Measurements from ENCODE around the gene GALT.

The GALT gene

GRCh38 chr9:34669809-34670562 lies 23.5 kb downstream of the GALT start:
- DNase-seq (ENCODE audit: extremely low spot score, insufficient read length, low read depth) (no peak), FAIRE-seq (no peak)

GRCh38 chr9:34671307-34671706 lies 24.8 kb downstream of the GALT start:
- DNase-seq (ENCODE audit: extremely low spot score, insufficient read length, low read depth) = no peak

GRCh38 chr9:34674440-34674839 lies 28.0 kb downstream of the GALT start:
- DNase-seq (ENCODE audit: extremely low spot score, insufficient read length, low read depth) = no peak
- FAIRE-seq = no peak

More at GRCh38 chr9:34671307-34671706, 24.8 kb downstream of the GALT start:
- no peak for FAIRE-seq

GRCh38 chr9:34675048-34675714 lies 28.7 kb downstream of the GALT start:
- DNase-seq (ENCODE audit: extremely low spot score, insufficient read length, low read depth) (peak; percentile 39), FAIRE-seq (peak; percentile 68)

- FAIRE-seq (no peak), DNase-seq (ENCODE audit: extremely low spot score, insufficient read length, low read depth) (no peak)
These were observed 29.4 kb downstream of the GALT start for GRCh38 chr9:34675869-34676268.

- FAIRE-seq = no peak
These were observed 37.7 kb downstream of the GALT start for GRCh38 chr9:34684145-34684544.

GRCh38 chr9:34684816-34685215 lies 38.3 kb downstream of the GALT start:
- FAIRE-seq (no peak), DNase-seq (ENCODE audit: extremely low spot score, insufficient read length, low read depth) (no peak)

More at GRCh38 chr9:34684145-34684544, 37.7 kb downstream of the GALT start:
- DNase-seq (ENCODE audit: extremely low spot score, insufficient read length, low read depth) = no peak

- FAIRE-seq = no peak
These were observed 39.1 kb downstream of the GALT start for GRCh38 chr9:34685591-34685990.

GRCh38 chr9:34686231-34686630 lies 39.8 kb downstream of the GALT start:
- no peak for FAIRE-seq
- no peak for DNase-seq (ENCODE audit: extremely low spot score, insufficient read length, low read depth)

More at GRCh38 chr9:34685591-34685990, 39.1 kb downstream of the GALT start:
- no peak for DNase-seq (ENCODE audit: extremely low spot score, insufficient read length, low read depth)

GRCh38 chr9:34686732-34687131 lies 40.3 kb downstream of the GALT start:
- DNase-seq (ENCODE audit: extremely low spot score, insufficient read length, low read depth) = no peak
- FAIRE-seq = no peak

GRCh38 chr9:34687276-34688030 lies 41.0 kb downstream of the GALT start:
- DNase-seq (ENCODE audit: extremely low spot score, insufficient read length, low read depth) (no peak), FAIRE-seq (no peak)

- DNase-seq (ENCODE audit: extremely low spot score, insufficient read length, low read depth) (no peak), FAIRE-seq (no peak)
These were observed 42.0 kb downstream of the GALT start for GRCh38 chr9:34688329-34689115.

- no peak for FAIRE-seq
- DNase-seq (ENCODE audit: extremely low spot score, insufficient read length, low read depth) = no peak
These were observed 42.6 kb downstream of the GALT start for GRCh38 chr9:34689116-34689470.

- FAIRE-seq (no peak), DNase-seq (ENCODE audit: extremely low spot score, insufficient read length, low read depth) (no peak)
These were observed 43.0 kb downstream of the GALT start for GRCh38 chr9:34689512-34689911.

- DNase-seq (ENCODE audit: extremely low spot score, insufficient read length, low read depth) (no peak), FAIRE-seq (no peak)
These were observed 44.8 kb downstream of the GALT start, which contains the start of gene CCL19 for GRCh38 chr9:34690983-34691935. Gene CCL19 (minus strand): TSS chr9:34691276. CDS start chr9:34691139, 137 bp downstream.

GRCh38 chr9:34691936-34692315 lies 45.5 kb downstream of the GALT start:
- FAIRE-seq (no peak), DNase-seq (ENCODE audit: extremely low spot score, insufficient read length, low read depth) (no peak)

GRCh38 chr9:34693560-34693959 lies 47.1 kb downstream of the GALT start:
- DNase-seq (ENCODE audit: extremely low spot score, insufficient read length, low read depth) (no peak), FAIRE-seq (no peak)

GRCh38 chr9:34694811-34695210 lies 48.3 kb downstream of the GALT start:
- DNase-seq (ENCODE audit: extremely low spot score, insufficient read length, low read depth) (no peak), FAIRE-seq (no peak)

Measured in GM18507 (cell line).